DOHH2 (cell line): ENCODE results near the gene TMEM72.

ENCODE experiments used
- EZH2phosphoT487 ChIP-seq: fragments of 200-600 bp; sonication (generic); IDR thresholded peaks from 2 replicates; pipeline ENCODE4 v1.6.1; 2017; ENCODE audit warnings: borderline replicate concordance, mild to moderate bottlenecking, antibody characterized with exemption, low read length, moderate library complexity, mixed read lengths
- TF ChIP-seq, protein P1 (sequence below): fragments of 200-600 bp; sonication (generic); IDR thresholded peaks from one replicate; pipeline ENCODE4 v1.5.1; 2014; ENCODE audit warnings: antibody characterized with exemption, mild to moderate bottlenecking, low read depth, low read length; ENCODE audit not compliant: poor library complexity, severe bottlenecking

- TF ChIP-seq, protein P1, sequence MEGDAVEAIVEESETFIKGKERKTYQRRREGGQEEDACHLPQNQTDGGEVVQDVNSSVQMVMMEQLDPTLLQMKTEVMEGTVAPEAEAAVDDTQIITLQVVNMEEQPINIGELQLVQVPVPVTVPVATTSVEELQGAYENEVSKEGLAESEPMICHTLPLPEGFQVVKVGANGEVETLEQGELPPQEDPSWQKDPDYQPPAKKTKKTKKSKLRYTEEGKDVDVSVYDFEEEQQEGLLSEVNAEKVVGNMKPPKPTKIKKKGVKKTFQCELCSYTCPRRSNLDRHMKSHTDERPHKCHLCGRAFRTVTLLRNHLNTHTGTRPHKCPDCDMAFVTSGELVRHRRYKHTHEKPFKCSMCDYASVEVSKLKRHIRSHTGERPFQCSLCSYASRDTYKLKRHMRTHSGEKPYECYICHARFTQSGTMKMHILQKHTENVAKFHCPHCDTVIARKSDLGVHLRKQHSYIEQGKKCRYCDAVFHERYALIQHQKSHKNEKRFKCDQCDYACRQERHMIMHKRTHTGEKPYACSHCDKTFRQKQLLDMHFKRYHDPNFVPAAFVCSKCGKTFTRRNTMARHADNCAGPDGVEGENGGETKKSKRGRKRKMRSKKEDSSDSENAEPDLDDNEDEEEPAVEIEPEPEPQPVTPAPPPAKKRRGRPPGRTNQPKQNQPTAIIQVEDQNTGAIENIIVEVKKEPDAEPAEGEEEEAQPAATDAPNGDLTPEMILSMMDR = no peak
- no peak for TF ChIP-seq EZH2phosphoT487
Measured at GRCh38 chr10:44908066-44908749, 2.9 kb upstream of the TMEM72 start.
